Measurements from ENCODE around the gene NIT2.

The NIT2 gene

GRCh38 chr3:100402256-100402655, 67.7 kb downstream of the NIT2 start:
- H3K4me3 ChIP-seq (ENCODE audit: low read depth, low read length) = peak overlapping the region; percentile 70
- no peak for TF ChIP-seq CTCF (IDR thresholded peaks at IDR 0.05; ENCODE audit: low read depth, low read length)

- no peak for TF ChIP-seq CTCF (IDR thresholded peaks at IDR 0.05; ENCODE audit: low read depth, low read length)
- peak overlapping the region; percentile 70 for H3K4me3 ChIP-seq (ENCODE audit: low read depth, low read length)
Measured at GRCh38 chr3:100402891-100403290, 68.3 kb downstream of the NIT2 start.

GRCh38 chr3:100403362-100404249, 69.0 kb downstream of the NIT2 start:
- H3K4me3 ChIP-seq (ENCODE audit: low read depth, low read length) = peak overlapping the region; percentile 70
- no peak for TF ChIP-seq CTCF (IDR thresholded peaks at IDR 0.05; ENCODE audit: low read depth, low read length)

GRCh38 chr3:100404250-100404548, 69.6 kb downstream of the NIT2 start:
- no peak overlapping the region for H3K4me3 ChIP-seq (ENCODE audit: low read depth, low read length)
- TF ChIP-seq CTCF (IDR thresholded peaks at IDR 0.05; ENCODE audit: low read depth, low read length) = no peak

- no peak for TF ChIP-seq CTCF (IDR thresholded peaks at IDR 0.05; ENCODE audit: low read depth, low read length)
- no peak overlapping the region for H3K4me3 ChIP-seq (ENCODE audit: low read depth, low read length)
Measured at GRCh38 chr3:100407164-100407563, 72.6 kb downstream of the NIT2 start.

- no peak overlapping the region for H3K4me3 ChIP-seq (ENCODE audit: low read depth, low read length)
- TF ChIP-seq CTCF (IDR thresholded peaks at IDR 0.05; ENCODE audit: low read depth, low read length) = no peak
Measured at GRCh38 chr3:100407977-100408532, 73.5 kb downstream of the NIT2 start.
